C4-2B (cell line): Measurements from ENCODE around the gene NOTUM.

Source experiments
- H3K27ac ChIP-seq: fragments of 450-650 bp; 2 replicates; pipeline ENCODE4 v1.5.1; 2017
- CTCF ChIP-seq: fragments of 450-650 bp; conservative IDR thresholded peaks from 2 replicates; pipeline ENCODE4 v1.5.1; 2017; ENCODE audit warnings: mild to moderate bottlenecking
- ZFX ChIP-seq: fragments of 450-650 bp; IDR thresholded peaks from 2 replicates; pipeline ENCODE4 v1.6.1; 2017

Gene NOTUM

GRCh38 chr17:81911969-81912368 lies 49.0 kb downstream of the NOTUM start:
- peak overlapping the region; percentile 57 for H3K27ac ChIP-seq
- TF ChIP-seq ZFX (no peak), CTCF (no peak; the same call in 1 of the 2 replicates)

GRCh38 chr17:81911277-81911961 lies 49.6 kb downstream of the NOTUM start, which contains the start of gene PCYT2:
Gene PCYT2 (minus strand): TSS chr17:81911399. CDS start chr17:81911355, 44 bp downstream.
- peak within 1 kb of the TSS; percentile 91 for H3K27ac ChIP-seq

GRCh38 chr17:81910840-81911276 lies 50.1 kb downstream of the NOTUM start:
- peak overlapping the region; percentile 91 for H3K27ac ChIP-seq
- TF ChIP-seq CTCF (no peak), ZFX (peak; percentile 62; the same call in 1 of the 2 replicates)

More at GRCh38 chr17:81911277-81911961, 49.6 kb downstream of the NOTUM start, which contains the start of gene PCYT2:
- TF ChIP-seq CTCF (no peak; the same call in 1 of the 2 replicates), ZFX (0 out of 2 replicates have a peak, but pooled peaks have one; percentile 1)

- H3K27ac ChIP-seq = peak overlapping the region; percentile 91
Measured at GRCh38 chr17:81909966-81910839, 50.8 kb downstream of the NOTUM start.

GRCh38 chr17:81909231-81909630 lies 51.8 kb downstream of the NOTUM start:
- peak overlapping the region; percentile 91 for H3K27ac ChIP-seq
- no peak for TF ChIP-seq ZFX
- no peak for TF ChIP-seq CTCF

More at GRCh38 chr17:81909966-81910839, 50.8 kb downstream of the NOTUM start:
- TF ChIP-seq CTCF (no peak), ZFX (no peak)

GRCh38 chr17:81908793-81909192 lies 52.2 kb downstream of the NOTUM start:
- no peak for TF ChIP-seq CTCF
- no peak for TF ChIP-seq ZFX
- no peak overlapping the region for H3K27ac ChIP-seq
